Fibroblast of villous mesenchyme (primary cell): ENCODE measurements around the gene TNFRSF21. TPM values are rescaled to one million over a fixed set of nuclear protein-coding genes. Genes with fewer than 3 reads are reported as not detected.

Experiments used
- DNase-seq: peaks from one replicate; pipeline ENCODE4 v3.0.0-alpha.2; 2010; ENCODE audit warnings: low read depth
- H3K4me3 ChIP-seq: 2 replicates; pipeline ENCODE4 v1.5.1; 2011; ENCODE audit warnings: low read depth, mild to moderate bottlenecking, low read length
- total RNA-seq: library from RNA; depleted of rRNA; stranded (reverse); fragments of >200 nt; gene quantifications from 2 replicates; pipeline ENCODE4 v1.2.3, GENCODE V29; 2012
- TF ChIP-seq, protein P1 (sequence below): IDR thresholded peaks from 2 replicates; pipeline ENCODE4 v1.5.1; 2012; ENCODE audit warnings: low read depth, mild to moderate bottlenecking, low read length; ENCODE audit not compliant: insufficient read depth

Gene TNFRSF21
- total RNA-seq, 1 donor: 43.2 TPM

DNA sequence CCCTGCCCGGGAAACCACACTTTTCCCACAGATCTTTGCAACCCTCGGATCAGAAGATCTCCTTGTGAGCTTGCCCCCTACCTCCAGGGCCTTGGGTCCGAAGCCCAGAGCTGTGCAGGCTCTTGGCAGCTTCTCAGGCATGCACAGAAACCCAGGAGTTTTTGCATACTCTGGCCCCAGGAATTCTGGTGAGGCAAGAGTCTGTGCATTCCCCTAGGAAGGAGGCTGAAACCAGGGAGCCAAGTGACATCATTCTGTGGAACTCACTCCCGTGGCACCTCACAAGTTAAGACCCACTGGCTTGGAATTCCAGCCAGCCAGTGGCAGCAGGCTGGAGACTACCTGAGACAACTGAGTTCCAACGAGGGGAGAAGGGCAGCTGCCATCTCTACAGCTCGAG lies 100.1 kb downstream of the TNFRSF21 start:
- no peak overlapping the region for H3K4me3 ChIP-seq
- TF ChIP-seq, protein P1, sequence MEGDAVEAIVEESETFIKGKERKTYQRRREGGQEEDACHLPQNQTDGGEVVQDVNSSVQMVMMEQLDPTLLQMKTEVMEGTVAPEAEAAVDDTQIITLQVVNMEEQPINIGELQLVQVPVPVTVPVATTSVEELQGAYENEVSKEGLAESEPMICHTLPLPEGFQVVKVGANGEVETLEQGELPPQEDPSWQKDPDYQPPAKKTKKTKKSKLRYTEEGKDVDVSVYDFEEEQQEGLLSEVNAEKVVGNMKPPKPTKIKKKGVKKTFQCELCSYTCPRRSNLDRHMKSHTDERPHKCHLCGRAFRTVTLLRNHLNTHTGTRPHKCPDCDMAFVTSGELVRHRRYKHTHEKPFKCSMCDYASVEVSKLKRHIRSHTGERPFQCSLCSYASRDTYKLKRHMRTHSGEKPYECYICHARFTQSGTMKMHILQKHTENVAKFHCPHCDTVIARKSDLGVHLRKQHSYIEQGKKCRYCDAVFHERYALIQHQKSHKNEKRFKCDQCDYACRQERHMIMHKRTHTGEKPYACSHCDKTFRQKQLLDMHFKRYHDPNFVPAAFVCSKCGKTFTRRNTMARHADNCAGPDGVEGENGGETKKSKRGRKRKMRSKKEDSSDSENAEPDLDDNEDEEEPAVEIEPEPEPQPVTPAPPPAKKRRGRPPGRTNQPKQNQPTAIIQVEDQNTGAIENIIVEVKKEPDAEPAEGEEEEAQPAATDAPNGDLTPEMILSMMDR: no peak
- DNase-seq: peak; percentile 60

DNA sequence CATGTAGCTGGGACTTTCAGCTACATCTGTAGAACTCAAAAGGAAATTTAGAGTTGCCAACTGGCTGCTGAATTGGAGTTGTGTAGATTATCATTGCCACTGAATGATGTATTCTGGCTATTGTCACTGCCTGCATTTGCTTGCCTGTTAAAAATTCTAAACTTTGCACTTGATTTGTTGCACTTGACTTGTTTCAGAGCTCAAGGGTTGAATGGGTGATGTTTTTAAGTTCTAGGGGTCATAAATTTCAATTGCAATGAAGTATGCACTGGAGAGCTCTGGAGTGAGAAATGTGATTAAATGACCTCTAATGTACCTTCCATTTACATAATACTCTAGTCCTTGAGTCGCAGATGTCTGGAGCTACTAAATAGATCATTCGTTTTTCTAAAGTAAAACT lies 102.4 kb downstream of the TNFRSF21 start:
- peak; percentile 41 for DNase-seq
- H3K4me3 ChIP-seq: no peak overlapping the region
- TF ChIP-seq, protein P1: no peak

DNA sequence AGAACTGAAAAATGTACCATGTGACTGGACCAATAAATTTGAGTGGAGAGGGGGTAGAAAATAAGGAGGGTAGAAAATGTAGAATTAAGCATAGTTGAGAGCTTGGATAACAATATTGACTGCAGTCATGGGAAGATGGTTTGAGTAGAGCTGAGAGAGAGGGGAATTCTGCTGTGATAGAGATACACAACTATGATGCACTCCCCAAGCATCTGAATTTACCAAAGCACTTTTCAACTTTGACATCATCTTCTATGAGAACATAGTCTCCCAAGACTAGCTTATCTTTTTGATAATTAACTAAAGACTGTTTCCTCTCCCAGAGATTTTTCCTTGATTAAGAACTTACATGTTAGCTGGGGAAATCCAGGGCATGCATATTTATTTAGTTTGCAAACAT lies 103.1 kb downstream of the TNFRSF21 start:
- no peak overlapping the region for H3K4me3 ChIP-seq
- TF ChIP-seq, protein P1: no peak
- DNase-seq: peak; percentile 77

DNA sequence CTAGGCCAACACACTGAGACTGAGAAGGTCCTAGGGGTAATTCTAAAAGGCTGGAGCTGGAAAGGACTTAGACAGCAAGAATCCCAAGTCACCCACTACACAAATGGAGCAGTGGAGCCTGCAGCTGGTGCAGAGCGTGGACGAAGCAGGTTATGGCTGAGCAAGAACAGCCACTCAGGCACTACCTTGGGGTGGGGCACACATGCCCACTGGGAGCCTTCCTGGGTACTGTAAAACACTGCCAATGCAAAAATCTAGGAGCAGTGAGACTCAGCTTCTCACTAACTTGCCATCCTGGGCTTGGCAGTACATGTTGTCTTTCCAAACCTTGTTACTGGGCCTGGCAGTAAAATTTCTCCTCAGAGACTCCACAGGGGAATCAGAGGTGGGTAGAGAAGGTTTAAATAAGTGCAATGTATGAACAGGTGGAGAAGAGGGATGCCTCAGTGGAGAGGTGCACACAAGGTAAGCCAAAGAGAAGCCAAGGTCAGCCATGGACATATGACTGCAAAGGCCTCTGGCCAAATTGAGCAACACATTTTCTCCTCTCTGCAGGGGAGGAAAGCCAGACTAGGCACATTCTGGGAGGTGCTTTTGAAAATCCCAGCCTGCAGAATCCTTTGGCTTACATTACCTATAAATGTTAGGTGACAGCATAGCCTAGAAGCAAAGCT lies 105.6 kb downstream of the TNFRSF21 start:
- TF ChIP-seq, protein P1: no peak
- H3K4me3 ChIP-seq: no peak overlapping the region
- no peak for DNase-seq

DNA sequence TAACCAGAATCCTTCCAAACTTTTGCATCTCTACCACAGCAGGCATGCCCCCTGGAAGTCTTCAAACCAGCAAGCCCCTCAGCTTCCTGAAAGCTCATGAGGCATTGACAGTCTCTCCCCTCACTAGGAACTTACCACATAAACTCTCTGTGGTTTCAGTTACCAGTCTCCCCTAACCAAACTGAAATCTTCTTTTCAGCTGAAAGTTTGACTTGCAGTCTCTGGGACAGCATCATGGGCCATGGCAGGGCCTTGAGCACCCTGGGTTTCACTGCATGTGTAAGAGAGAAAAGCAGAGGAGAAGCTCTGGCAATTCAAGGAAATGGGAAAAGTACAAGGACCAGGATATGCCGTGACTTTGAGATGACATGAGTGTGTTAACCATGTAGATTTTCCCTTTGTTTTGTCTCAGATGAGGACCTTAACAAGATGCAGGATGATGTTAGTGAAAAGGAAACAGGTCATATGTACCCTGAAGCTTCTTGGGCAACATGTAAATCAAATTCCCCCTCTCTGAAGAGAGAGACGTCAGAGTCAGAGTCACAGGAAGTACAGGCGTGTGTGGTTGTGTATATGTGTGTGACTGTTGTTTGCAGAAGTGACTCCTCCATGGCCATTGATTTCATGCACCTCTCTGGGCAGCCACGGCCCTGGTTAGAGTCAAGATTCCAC lies 106.3 kb downstream of the TNFRSF21 start:
- TF ChIP-seq, protein P1: no peak
- DNase-seq: no peak

DNA sequence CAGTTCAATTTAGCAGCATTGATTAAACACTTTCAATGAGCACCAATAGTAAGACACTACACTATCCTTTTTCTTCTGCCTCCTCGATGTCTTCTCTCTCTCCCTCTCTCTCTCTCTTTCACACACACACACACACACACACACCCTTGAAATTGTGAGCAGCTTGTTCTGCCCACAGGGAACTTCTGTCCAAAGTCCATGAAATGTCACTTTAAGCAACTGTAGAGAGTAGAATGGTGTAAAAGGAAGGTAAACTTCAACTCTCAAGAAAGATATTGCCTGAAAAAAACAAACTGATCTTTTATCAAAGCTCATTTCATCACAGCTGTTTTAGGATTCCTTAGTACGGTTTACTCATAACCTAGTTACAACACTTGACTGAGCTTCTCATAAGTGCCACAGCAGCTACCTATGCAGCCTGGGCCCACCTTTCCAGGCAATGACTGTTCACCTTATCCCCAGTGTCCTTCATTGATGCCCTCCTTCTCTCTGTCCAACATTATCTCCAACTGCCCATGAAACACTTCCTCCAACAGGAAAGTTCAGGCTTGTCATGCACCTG lies 107.0 kb downstream of the TNFRSF21 start:
- no peak for DNase-seq
- H3K4me3 ChIP-seq: no peak overlapping the region
- TF ChIP-seq, protein P1: no peak

More for the DNA sequence above, 106.3 kb downstream of the TNFRSF21 start:
- no peak overlapping the region for H3K4me3 ChIP-seq
